Measurements from ENCODE around the gene EN2.

The EN2 gene

DNA sequence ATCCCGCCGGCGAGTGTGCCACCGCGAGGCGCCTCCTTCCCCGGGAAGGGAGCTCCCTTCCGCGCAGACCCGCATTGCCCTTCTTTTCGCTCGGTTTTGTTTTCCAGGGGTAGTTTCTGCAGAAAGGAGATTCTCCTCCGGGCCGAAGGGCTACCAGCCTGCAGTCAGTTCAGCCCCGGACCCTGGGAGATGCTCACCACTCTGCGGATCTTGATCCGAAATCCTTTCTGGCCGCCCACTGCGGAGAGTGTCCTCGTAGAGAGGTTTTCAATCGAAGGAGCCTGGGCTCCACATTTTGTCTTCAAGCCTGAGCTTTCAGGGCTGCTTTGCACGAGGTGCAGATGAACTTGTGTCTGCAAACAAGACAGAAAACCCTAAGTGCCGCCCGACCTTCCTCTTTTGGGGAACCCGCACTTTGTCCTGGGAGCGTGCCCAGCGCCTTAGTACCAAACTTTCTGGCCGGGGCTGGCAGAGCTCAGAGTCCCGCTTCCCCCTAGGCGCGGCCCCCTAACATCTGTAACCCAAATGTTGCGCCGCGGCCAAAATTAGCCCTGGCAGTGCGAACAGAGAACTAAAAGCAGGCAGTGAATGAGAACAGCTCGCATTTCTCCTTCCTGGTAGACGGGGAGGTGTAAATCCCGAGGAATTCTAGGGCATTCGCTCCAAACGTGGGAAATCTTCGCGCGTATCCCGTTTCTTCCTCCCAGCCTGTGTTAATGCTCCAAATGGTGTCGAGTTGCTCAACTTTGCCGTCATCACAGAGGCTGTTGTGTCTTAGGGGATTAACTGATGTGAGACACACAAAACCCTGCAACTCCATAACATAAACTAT lies 6.7 kb upstream of the EN2 start:
- peaks cover 5% of the 10 kb centered on the region for H3K9me3 Mint-ChIP-seq
- peaks cover 100% of the 10 kb centered on the region for H3K27me3 Mint-ChIP-seq (ENCODE audit: low read depth)
- TF ChIP-seq, protein P1, sequence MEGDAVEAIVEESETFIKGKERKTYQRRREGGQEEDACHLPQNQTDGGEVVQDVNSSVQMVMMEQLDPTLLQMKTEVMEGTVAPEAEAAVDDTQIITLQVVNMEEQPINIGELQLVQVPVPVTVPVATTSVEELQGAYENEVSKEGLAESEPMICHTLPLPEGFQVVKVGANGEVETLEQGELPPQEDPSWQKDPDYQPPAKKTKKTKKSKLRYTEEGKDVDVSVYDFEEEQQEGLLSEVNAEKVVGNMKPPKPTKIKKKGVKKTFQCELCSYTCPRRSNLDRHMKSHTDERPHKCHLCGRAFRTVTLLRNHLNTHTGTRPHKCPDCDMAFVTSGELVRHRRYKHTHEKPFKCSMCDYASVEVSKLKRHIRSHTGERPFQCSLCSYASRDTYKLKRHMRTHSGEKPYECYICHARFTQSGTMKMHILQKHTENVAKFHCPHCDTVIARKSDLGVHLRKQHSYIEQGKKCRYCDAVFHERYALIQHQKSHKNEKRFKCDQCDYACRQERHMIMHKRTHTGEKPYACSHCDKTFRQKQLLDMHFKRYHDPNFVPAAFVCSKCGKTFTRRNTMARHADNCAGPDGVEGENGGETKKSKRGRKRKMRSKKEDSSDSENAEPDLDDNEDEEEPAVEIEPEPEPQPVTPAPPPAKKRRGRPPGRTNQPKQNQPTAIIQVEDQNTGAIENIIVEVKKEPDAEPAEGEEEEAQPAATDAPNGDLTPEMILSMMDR (IDR thresholded peaks at IDR 0.05; ENCODE audit: unreplicated experiment in 3 of 3), result no peak
- H3K4me1 Mint-ChIP-seq, result peaks cover 25% of the 10 kb centered on the region
- H3K27ac Mint-ChIP-seq, result no peak overlapping the region
- H3K36me3 Mint-ChIP-seq (ENCODE audit: low read depth), result no peaks in the 10 kb centered on the region
- H3K4me3 Mint-ChIP-seq, result peak overlapping the region in 2 of 3 experiments; percentile 0 to 12

DNA sequence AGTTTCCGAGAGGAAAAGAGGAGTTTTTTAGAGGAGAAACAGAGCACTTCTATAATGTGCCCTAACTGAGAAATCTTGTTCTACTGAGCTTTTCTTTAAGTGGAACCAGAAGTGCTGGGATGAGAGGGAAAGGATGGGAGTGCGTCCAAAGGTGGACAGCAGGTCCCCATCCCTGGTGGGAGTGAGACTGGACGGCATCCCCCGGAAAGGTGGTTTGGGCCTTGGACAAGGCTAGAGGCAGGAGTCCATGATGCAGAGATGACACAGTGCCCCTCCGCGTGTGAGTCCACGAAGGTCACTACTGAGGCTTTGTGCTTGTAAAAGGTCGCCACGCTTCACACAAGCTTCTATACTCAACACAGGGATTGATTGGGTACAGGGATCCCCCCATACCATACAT lies 6.1 kb upstream of the EN2 start:
- Mint-ChIP-seq H3K4me3 (peak overlapping the region in 1 of 3 experiments; percentile 12), H3K4me1 (peaks cover 31% of the 10 kb centered on the region), H3K27me3 (ENCODE audit: low read depth) (peaks cover 100% of the 10 kb centered on the region), H3K27ac (no peak overlapping the region), H3K36me3 (ENCODE audit: low read depth) (no peaks in the 10 kb centered on the region), H3K9me3 (peaks cover 5% of the 10 kb centered on the region)
- TF ChIP-seq, protein P1 (IDR thresholded peaks at IDR 0.05; ENCODE audit: unreplicated experiment in 3 of 3), result no peak

DNA sequence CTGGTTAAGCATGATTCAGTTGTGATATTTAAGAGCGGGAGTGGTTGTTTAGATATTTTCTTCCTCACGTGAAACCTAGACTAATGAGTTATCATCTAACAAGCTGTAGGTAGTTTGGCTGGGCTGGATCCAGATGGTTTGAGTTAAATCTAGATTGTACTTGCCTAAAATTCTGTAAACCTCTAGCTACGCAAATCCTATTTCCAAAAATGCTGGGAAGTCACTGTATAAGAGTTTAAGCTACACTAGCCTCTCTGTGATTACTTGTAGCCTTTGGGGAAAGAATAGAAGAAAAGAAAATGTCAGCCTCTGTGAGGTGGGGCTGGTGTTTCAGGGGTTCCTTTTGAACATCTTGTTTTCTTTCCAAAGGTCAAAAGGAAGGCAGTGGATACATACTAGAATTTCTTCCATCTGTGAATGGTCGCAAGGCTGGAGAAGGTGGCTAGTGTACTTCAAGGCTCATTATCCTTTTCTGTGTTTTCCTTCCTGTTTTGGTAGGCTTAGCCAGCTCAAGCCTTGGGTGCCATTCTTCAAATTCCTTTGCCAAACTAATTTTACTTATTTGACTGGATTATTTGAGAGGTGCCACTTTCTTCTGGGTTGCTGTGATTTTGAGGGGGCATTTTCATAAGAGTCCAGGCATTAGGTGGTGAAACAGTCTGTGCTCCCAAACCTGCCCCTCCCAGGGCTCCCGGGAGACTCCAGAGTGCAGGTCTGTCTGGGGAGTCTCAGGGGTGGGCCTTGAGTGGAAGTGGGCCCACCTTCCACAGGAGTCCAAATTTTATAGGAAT lies 5.2 kb upstream of the EN2 start:
- TF ChIP-seq, protein P1 (IDR thresholded peaks at IDR 0.05; ENCODE audit: unreplicated experiment in 3 of 3), result no peak
- Mint-ChIP-seq H3K9me3 (peaks cover 5% of the 10 kb centered on the region), H3K4me3 (no peak overlapping the region), H3K27me3 (ENCODE audit: low read depth) (peaks cover 99% of the 10 kb centered on the region), H3K4me1 (peaks cover 31% of the 10 kb centered on the region), H3K36me3 (ENCODE audit: low read depth) (no peaks in the 10 kb centered on the region), H3K27ac (no peak overlapping the region)

DNA sequence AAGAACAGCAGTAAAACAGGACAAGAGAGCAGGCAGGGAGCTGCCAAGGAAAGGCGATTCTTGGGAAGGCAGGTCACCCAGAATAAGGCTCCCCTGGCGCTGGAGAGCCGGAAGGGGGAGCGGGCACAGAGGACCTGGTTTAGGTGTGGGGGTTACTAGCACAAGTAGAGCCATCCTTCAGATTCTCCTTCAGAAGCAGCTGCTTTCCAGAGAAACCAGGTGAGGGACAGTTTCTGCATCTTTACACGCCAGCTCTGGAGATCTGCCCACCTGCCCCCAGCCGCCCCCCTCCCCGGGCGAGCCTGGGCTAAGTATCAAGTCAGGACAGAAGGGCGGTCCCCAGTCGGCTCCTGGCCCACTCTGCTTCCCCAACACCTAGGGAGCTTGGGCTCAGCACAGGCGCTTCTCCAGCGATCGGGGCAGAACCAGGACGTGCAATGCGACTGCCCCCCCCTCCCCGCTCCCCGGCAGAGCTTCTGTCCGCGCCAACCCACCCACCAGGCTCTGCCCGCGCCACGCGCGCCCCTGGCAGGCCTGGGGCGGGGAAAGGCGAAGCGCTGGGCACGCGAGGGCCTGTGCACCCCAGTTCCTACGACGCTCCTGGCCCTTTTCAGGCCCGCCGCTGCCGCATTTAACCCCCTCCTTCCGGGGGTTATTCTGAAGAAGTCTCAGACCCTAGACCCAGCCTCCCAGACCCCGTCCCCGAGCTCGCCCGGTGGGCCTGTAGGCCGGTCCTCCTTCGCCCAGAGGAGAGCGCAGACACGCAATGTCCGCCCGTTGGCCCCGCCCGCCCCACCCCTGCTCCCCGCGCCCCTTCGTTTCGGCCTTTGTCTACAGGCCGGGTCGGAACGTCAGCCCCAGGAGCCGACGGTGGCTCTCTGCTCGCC lies 4.4 kb upstream of the EN2 start:
- Mint-ChIP-seq H3K9me3 (peaks cover 5% of the 10 kb centered on the region), H3K27me3 (ENCODE audit: low read depth) (peaks cover 96% of the 10 kb centered on the region), H3K4me3 (no peak overlapping the region), H3K27ac (no peak overlapping the region), H3K4me1 (peaks cover 28% of the 10 kb centered on the region), H3K36me3 (ENCODE audit: low read depth) (no peaks in the 10 kb centered on the region)
- TF ChIP-seq, protein P1 (IDR thresholded peaks at IDR 0.05; ENCODE audit: unreplicated experiment in 3 of 3), result no peak

DNA sequence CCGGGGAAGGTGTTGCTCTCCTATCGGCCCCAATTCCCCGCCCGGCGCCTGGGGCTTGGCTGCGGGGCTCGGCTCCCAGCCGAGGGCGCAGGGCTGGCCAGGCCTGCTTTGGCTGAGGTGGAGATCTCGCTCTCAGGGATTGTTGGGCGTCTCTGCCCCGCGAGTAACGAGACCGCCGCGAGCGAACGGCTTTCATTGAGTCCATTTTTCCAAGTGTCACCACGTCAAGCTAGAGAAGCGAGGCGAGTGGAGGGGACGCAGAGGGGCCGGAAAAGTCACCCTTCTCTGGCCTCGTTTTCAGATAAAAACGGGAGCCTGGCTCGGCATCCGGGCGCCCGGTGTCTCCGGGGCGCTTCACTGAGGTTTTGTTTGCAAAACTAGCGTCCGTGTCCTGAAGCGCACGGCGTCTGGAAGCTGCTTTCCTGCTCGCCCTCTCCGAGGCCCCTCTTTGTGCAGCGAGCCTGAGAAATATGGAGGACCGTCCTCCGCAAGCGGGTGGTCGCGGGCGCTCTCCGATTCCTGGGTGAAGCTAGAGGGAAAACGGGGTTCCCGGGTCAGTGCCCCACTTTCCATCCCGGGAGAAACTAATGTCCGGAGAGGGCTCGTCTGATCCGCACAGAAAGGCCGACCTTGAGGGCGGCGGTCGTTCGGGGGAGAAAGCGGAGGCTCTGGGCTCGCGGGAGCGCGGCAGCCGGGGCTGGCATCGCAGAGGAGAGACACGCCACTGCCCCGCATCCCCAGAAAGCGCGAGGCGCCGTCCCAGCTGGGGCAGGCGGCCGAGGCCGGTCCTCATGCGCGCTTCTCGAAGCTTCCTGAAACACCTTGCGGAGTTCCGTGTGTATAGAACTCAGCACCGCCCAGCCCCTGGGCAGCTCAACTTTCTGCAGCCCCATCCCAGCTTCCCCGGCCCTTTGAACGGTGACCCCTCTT lies 3.5 kb upstream of the EN2 start:
- H3K4me3 Mint-ChIP-seq, result peak overlapping the region; percentile 51 to 65 (median 62)
- TF ChIP-seq, protein P1 (IDR thresholded peaks at IDR 0.05; ENCODE audit: unreplicated experiment in 3 of 3), result no peak
- no peaks in the 10 kb centered on the region for H3K36me3 Mint-ChIP-seq (ENCODE audit: low read depth)
- peaks cover 5% of the 10 kb centered on the region for H3K9me3 Mint-ChIP-seq
- peaks cover 93% of the 10 kb centered on the region for H3K27me3 Mint-ChIP-seq (ENCODE audit: low read depth)
- no peak overlapping the region for H3K27ac Mint-ChIP-seq
- H3K4me1 Mint-ChIP-seq, result peaks cover 31% of the 10 kb centered on the region
